Activated effector memory CD4-positive, alpha-beta T cell treated with Interleukin-2 at 50 U/mL for 16 hours (primary cell): ENCODE results near the gene SH3BP1.
A peak's percentile ranks its signal among the peaks of the same experiment; 100 is the strongest.

Experiments used
- DNase-seq: peaks from one replicate; pipeline ENCODE4 v3.0.0-alpha.2; 2020

Gene SH3BP1

DNA sequence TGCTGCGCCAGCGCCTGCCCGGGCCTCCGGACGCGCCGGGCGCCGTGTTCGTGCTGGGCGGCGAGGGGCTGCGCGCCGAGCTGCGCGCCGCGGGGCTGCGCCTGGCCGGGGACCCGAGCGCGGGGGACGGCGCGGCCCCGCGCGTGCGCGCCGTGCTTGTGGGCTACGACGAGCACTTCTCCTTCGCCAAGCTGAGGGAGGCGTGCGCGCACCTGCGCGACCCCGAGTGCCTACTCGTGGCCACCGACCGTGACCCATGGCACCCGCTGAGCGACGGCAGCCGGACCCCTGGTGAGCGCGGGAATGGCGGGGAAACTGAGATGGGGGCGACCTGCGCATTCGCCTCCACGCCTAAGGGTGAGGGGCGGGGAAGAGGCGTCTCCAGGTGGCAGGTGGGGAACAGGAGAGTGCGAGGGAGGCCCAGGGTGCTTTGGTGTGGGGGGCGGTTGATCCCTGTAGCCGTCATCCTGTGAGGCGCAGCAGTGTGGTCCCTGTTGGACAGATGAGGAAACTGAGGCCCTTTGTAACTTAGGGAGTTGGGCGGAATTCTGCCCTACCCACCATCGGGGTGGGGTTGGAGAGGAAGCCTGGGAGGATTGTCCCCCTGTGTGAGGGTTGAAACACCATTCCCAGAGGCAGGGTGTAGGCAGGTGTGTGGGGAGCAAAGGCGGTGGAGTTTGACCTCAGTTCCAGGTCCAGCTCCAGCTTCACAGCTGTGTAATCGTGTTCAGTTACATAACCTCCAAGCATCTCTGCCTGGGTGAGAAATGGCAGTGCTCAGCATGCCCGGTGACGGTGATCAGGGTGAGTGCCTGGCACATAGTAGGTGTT lies 19.8 kb downstream of the SH3BP1 start:
- no peak for DNase-seq

DNA sequence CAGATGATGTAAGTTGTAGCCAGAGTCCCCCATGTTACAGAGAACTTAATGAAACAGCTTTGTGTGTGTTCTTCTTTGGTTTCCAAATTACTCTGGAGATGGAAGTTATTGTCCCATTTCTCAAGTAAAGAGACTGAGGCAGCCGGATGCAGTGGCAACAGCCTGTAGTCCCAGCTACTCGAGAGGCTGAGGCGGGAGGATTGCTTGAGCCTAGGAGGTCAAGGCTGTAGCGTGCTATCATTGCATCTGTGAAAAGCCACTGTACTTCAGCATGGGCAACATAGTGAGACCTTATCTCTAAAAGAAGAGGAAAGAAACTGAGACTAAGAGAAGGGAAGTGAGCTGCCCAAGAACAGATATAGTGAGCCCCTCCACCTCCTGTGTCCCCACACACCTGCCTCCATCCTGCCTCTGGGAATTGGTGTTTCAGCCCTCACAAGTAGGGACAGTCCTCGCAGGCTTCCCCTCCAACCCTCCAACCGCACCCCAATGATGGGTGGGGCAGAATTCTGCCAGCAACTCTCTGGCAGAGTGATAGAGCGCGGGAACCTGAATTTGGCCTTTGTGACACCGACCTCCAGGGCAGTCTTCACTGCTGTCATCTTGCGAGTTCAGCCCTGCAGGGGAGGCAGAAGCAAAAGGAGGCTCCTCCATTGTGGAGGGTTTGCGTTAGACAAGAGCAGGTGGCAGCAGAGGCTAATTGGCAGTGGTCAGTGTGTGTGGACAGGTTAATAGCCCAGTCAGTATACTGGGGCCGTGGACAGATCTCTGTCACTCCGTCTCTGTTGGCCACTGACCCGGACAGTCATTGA lies 20.6 kb downstream of the SH3BP1 start:
- DNase-seq, result no peak

DNA sequence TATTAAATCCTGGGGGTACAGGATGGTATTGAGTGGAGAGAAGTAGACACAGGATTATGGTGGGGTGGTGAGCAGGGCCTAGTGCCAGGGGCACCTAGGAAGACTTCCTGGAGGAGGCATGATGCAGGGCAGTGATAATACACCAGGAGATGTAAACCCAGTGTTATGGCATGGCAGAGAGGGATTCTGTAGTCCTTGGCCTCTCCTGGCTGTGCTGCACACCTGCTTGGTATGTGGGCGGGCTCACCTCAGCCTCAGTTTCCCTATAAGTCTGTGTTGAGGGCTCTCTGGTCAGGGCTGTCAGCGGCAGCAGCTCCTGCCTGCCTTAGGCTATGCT lies 21.2 kb downstream of the SH3BP1 start:
- no peak for DNase-seq

DNA sequence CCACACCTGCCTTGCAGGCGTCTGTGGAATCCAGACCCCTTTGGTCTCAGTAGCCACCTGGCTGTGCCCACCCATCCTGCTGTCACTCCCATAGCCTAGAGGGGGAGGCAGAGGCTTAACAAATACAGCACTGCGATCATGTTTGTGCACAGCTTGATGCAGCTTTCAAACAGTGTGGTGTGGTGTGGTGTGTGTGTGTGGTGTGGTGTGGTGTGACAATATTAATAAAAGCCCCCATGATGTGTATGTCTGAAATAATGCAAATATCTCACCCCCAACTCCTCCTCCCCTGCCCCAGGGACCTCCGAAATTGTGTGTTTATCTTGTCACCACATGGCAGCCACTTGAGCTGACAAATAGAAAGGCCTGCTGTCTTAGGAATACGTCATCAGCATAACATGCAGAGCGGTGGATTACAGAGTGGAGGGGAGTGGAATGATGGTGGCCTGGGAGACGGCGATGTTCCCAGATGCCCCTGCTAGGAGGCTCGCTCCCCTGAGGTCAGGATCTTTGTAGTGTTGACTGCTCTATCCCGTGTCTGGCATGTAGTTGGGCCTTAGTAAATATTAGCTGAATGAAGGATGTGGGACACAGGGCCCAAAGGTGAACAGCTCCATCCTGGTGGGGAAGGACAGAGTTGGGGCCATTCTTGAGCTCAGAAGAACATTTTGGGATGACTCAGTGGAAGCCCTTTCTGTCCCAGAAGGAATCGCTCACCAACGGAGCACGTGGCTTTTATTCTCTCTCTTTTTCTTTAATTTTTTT lies 21.9 kb downstream of the SH3BP1 start:
- no peak for DNase-seq

DNA sequence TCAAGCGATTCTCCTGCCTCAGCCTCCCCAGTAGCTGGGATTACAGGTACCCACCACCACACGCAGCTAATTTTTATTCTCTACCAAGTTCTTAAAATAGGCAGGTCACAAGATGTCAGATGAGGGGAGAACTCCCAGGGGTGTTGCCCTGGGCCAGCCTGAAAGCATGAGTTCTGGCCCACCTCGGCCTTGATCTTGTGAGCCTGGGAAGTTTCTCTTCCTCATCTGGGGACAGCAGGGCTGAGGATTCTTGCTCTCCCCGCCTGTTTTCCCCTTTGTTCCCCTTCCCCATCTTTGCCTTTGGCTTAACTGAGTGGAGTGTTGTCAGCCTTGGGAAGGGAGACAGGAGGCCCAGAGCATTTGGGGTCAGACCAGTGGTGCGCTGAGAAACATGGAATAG lies 22.6 kb downstream of the SH3BP1 start:
- no peak for DNase-seq

DNA sequence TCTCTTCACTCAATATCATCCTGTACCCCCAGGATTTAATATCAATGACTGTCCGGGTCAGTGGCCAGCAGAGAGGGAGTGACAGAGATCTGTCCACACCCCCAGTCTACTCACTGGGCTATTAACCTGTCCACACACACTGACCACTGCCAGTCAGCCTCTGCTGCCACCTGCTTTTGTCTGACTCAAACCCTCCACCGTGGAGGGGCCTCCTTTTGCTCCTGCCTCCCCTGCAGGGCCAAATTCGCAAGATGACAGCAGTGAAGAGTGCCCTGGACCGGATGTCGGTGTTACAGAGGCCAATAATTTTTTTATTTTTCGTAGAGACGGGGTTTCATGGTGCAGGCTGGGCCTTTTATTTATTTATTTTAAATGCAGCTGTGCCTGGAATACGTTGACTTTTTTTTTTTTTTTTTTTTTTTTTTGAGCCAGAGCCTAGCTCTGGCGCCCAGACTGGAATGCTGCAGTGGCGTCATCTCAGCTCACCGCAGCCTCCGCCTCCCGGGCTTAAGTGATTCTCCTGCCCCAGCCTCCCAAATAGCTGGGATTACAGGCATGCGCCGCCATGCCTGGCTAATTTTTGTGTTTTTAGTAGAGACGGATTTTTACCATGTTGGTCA lies 24.2 kb downstream of the SH3BP1 start:
- no peak for DNase-seq

DNA sequence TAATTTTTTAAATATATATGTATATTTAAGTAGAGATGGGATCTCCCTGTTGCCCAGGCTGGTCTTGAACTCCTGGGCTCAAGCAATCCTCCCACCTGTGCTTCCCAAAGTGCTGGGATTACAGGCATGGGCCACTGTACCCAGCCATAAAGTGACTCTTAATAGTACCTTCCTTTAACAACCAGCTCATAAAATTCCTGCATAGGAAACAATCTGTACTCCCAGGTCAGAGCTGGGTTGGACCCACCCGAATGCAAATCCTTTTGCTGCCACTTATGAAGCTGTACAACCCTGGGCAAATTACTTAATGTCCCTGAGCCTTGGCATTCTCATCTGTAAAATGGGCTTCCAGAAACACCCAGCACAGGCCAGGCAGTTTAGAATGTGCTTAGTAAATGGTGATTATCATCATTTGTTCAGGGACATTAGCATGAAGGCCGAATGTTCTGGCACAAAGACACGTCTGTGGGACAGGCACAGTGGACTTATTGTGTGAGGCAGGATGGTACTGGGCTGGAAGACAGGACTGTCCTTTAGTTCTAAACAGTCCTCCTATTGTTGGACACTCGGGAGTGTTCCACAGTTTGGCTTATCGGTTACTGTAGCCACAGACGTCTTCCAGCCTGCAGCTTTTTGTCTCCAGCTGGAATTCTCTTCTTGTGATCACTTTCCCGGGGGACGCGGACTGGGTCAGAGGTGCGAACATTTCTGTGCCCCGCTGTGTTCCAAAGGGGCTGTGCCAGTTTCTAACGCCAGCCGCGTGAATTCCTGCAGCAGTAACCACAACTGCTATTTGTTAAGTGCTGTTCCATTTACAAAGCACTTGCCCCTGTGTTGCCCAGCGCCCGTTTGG lies 25.0 kb downstream of the SH3BP1 start:
- DNase-seq, result no peak

DNA sequence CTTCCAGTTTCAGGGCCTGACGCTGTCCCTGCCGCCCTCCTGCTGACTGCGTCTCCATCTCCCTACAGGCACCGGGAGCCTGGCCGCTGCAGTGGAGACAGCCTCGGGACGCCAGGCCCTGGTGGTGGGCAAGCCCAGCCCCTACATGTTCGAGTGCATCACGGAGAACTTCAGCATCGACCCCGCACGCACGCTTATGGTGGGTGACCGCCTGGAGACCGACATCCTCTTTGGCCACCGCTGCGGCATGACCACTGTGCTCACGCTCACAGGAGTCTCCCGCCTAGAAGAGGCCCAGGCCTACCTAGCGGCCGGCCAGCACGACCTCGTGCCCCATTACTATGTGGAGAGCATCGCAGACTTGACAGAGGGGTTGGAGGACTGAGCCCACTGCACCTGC lies 26.0 kb downstream of the SH3BP1 start:
- no peak for DNase-seq

DNA sequence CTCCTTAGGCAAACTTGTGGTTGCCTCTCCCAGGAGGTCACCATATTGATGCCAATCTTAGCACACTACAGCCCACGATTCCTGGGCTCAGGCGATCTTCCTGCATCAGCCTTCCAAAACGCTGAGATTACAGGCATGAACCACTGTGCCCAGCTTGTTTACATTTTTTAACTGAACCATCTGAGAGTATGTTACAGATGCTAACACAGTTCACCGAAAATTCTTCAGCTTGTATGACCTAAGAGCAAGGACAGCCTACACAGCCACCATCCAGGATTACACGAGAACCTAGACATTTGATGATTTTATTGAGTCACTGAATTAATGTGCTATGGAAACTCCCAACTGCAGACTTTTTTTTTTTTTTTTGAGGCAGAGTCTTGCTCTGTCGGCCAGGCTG lies 30.1 kb downstream of the SH3BP1 start:
- DNase-seq, result no peak

DNA sequence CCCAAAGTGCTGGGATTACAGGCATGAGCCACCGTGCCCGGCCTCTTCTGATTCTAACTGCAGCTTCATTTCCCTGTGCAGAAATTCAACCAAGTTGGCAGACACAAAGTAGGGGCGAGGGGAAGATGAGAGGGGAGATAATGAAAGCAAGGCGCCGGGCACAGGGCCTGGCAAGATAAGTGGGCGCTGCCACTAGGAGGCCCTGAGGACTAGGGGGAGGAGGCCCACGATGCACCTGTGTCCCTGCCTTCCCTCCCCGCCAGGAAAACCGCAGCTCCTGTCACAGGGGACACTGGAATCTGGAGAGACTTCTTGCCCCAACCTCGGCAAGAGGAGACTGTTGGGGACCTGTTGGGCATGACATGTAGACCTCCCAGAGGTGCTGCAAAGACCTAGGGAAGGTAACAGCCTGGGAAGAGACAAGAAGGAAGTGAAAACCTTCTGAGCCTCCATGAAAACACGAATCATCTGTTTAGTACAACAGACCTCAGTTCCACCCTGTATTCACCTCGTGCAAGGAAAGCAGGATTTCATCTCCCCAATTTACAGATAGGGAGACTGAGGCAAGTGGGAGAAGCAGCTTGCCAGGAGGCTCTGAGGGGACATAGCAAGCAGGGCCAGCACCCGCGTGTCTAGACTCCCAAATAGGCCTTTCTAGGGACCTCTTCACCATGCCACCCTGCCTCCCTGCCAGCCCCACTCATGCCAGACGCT lies 32.9 kb downstream of the SH3BP1 start:
- no peak for DNase-seq

DNA sequence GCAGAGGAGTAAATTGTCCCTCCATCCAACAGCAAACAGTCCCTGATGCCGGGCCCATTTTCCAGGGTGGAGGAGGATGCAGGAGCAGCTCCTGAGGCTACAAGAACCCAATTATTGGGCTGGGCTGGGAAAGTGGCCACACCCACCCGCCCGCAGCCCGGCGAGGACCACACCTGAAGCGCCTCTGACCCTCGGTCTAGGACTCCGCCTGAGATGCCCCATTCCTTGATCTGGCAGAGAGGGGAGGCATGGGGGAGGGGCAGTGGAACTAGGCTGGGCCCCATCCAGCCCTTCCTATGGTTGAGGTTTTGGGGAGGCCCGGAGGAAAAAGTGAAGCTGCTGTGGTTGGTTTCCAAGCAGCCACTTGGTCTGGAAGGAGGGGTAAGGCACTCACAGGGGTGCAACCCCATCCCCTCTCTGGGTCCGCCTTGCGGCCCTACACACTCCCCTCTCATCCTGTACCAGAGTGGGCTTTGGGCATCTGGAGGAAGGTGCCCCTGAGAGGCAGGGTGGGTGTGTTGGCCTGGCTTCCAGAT lies 33.5 kb downstream of the SH3BP1 start:
- DNase-seq, result no peak

DNA sequence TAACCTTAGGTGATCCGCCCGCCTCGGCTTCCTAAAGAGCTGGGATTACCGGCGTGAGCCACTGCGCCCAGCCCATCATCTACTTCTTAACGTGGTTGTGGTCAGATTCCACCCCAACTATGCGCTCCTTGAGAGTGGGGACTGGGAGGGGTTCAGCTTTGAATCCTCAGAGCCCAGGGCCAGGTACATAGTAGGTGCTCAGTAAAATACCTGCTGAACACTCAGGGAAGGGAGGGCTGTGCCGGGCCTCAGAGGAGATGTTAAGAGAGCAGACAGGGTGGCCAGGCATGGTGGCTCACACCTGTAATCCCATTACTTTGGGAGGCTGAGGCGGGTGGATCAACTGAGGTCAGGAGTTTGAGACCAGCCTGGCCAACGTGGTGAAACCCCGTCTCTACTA lies 34.8 kb downstream of the SH3BP1 start:
- DNase-seq, result no peak

DNA sequence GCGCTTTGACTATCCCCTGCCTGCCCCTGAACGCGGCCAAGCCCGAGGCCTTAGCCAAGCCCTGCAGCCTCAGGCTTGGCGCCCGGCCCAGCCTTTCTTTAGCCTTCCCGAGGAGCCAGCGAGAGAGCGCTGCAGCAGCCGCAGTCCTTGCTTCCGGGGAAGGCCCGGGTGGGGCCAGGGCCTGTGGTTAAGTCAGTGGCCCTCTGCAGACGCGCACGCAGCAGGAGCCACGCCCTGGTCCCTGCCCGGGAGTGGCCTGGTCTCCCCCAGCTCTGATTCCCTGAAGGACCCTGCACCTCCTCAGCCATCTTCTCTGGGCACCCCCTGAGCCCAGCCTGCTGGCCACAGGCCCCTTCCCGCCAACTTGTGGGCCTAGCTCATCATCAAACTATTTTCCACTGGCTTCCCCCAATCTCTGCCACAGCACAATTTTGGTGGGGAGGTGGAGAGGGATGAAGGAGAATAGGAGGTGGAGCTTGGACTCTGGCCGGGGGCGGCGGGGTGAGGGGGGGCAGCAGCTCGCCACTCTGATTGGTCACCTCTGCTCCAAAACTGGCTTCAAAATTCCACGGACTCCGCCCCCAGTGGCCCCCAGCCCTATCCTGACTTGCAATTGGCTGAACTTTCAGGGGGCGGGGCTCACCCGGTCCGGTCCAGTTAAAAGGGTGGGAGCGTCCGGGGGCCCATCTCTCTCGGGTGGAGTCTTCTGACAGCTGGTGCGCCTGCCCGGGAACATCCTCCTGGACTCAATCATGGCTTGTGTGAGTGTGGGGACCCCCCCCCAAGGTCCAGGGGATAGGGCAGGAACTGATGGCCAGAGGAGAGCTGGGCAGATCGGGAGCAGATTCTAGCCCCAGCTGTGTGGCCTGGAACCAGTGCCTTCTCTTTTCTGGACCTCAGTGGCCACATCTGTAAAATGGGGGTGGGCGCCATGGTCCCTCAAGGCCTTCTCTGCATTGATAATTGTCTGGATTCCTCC lies 35.8 kb downstream of the SH3BP1 start, which contains the start of gene LGALS1:
TSS of gene LGALS1 (plus strand) at position 686 of the 979 bp plus-strand sequence. CDS start at position 753, 67 bp downstream.
- DNase-seq, result peak; percentile 58

DNA sequence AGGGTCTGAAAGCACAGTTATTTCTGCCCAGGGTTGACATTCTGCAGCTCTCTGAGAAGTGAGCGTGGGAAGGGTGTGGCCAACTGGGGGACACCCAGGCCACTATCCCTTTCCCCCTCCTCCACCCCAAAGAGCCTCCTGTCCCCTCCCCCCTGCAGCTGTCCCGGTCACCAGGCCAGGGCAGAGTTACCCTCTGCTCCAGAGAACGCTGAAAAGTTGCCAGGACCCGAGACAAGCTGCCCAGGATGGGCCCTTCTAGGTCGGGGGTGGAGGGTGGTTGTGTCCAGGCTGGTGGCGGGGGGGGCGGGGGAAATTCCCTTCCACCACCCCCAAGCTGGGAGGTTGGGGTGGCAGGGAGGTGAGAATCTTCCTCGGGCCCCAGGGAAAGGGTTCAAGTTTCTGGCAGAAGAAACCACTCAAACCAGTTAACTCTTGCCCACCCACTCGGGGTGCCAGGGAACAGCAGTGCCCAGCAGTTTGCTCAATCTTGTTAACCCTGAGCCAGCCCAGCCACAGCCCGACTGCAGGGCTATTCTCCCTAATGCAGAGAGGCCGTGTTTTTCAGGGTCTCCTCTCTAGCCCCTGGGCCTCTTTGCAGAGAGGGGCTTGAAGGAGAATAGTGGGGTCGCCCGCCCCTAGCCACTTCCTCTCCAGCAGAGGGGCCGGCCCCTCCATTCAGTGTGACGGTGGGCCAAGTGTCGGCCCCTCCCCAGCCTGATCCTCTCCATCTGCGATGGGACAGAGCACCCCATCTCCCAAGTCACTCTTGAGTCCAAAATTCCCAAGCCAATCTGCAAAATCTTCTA lies 36.7 kb downstream of the SH3BP1 start:
- no peak for DNase-seq

DNA sequence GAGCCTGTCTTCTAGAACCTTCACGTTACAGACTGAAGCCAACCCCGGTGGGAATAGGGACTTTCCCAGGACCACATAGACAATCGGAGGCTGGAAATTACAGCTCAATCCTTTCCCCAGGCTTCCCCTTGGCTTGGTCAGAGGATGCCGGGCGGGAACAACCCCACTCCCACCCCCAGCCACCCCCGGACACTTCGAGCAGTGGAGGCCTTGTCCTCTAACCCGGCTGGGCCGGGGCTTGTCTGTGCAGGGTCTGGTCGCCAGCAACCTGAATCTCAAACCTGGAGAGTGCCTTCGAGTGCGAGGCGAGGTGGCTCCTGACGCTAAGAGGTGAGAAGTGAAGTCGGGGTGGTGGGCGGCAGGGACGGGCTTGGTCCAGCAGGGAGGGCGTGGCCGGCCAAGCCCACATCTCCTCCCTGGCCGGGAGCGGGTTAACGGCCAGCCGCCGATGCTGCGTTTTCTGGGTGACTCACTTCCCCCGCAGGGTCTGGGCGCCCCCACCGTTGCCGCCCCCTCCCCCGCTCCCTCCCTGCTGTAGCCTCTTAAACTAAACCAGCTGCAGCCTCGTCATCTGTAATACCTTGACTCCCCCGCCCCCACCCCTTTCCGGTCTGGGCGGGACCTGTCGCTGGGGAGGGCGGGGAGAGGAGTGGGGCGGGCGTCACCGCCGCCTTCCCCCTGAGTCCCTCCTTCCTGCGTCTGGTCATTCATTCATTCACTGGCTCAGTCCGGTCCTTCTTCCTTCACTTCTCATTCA lies 37.4 kb downstream of the SH3BP1 start:
- peak; percentile 94 for DNase-seq

DNA sequence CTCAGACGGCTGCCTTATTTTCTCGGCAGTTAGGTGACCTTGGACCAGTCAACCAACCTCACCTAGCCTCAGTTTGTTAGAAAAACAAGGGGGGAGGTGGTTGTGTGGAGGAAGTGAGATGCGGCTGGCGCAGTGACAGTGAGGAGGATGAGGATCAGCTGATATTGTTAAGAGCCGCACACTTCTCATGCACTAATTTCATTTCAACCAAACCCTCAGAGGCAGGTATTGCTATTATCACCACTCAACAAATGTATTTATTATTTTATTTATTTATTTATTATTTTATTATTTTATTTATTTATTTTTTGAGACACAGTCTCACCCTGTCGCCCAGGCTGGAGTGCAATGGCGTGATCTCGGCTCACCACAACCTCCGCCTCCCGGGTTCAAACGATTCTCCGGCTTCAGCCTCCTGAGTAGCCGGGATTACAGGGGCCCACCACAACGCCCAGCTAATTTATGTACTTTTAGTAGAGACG lies 38.1 kb downstream of the SH3BP1 start:
- DNase-seq, result no peak

DNA sequence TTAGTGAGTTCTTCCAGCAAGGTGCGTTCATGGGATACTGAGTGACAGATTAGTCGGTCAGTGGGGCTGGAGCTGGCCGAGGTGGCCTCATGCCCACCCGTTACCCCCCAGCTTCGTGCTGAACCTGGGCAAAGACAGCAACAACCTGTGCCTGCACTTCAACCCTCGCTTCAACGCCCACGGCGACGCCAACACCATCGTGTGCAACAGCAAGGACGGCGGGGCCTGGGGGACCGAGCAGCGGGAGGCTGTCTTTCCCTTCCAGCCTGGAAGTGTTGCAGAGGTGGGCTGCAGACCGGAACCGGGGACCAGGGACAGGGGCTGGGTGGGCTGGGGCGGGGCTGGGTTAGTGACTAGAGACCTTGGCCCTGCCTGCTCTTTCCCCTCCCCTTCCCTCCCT lies 38.9 kb downstream of the SH3BP1 start:
- no peak for DNase-seq

DNA sequence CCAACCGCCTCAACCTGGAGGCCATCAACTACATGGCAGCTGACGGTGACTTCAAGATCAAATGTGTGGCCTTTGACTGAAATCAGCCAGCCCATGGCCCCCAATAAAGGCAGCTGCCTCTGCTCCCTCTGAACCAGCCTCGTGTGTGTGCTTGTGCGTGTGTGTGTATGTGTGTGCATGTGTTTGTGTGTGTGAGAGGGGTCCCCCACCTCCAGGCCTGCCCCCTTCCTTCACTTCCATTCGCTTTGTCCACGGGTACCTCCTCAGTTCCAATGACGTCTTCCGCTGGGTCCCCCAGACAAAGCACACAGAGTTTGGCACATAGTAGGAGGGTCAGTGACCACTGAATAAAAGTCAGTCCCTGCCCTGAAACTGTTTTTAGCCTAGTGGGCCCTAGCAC lies 40.2 kb downstream of the SH3BP1 start:
- no peak for DNase-seq
